Measurements from ENCODE around the gene CHST12.

DNA sequence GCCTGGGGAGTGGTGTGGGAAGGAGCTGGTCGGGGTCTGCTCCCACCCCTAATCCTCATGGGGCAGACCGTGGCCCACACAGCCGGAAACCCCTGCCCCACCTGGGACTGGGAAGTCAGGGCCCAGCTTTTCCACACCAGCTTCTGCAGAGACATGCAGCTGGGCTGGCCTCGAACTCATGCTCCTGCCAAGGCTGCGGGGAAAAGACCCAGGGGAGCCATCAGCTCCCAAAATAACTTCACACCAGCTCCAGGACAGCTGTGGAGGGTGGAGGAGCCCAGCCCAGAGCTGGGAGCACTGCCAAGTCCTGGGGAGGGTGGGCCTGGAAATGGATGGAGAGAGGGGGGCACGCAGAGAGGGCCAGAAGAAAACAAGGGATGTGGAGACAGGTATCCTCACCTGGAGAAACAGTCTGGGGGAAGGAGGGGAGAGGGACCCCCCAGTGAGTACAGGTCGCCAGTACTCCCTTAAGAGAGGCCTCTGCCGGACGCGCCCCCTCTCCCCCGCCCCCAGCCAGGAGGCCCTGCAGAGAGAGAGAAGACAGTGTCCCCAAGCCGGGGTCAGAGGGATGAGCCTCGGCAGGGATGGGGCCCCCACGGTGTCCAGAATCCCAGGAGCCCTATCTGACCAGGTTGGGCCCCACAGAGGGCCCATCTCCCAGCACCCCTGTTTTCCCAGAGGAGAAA, 84.3 kb downstream of the CHST12 start:
- TF ChIP-seq, protein P1, sequence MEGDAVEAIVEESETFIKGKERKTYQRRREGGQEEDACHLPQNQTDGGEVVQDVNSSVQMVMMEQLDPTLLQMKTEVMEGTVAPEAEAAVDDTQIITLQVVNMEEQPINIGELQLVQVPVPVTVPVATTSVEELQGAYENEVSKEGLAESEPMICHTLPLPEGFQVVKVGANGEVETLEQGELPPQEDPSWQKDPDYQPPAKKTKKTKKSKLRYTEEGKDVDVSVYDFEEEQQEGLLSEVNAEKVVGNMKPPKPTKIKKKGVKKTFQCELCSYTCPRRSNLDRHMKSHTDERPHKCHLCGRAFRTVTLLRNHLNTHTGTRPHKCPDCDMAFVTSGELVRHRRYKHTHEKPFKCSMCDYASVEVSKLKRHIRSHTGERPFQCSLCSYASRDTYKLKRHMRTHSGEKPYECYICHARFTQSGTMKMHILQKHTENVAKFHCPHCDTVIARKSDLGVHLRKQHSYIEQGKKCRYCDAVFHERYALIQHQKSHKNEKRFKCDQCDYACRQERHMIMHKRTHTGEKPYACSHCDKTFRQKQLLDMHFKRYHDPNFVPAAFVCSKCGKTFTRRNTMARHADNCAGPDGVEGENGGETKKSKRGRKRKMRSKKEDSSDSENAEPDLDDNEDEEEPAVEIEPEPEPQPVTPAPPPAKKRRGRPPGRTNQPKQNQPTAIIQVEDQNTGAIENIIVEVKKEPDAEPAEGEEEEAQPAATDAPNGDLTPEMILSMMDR (IDR thresholded peaks at IDR 0.05), result no peak
- TF ChIP-seq POLR2A (IDR thresholded peaks at IDR 0.05) (no peak), POLR2AphosphoS5 (IDR thresholded peaks at IDR 0.05) (no peak)
